ENCODE measurements around the gene MRPS7. TPM values are rescaled to one million over a fixed set of nuclear protein-coding genes. Genes with fewer than 3 reads are reported as not detected.

Gene MRPS7
- total and polyA plus RNA-seq, 2 of the 8 experiments (the other 6 are each of a cell fraction or from before 2014, with no cell fraction given): 63.4 to 79.4 TPM

DNA sequence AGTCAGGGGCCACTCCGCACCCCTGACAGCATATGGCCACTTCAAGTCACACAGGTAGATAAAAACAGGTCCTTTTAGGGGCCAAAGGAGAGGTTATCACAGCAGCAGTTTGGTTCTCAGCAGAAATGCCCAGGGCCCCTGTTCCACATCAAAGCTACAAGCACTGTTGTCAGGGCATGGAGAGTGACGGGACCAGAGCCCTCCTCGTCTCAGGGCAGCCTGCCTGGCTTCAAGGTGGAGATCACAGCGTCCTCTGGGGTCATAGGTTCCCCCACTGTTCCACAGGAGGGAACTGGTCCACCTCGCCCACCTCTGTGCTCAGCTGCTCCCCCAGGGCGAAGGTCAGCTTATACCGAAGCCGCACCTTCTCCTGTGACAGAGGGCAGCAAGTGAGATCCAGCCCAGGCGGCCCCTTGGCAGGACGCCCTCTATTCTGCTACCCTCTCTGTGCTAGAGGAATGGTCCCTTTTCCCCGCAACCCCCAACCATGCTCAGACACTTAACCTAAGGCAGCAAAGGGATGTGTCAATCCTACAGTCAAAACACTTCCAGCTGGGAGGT is 23.6 kb upstream of the MRPS7 start (continued):
- TF ChIP-seq RNF2 (IDR thresholded peaks at IDR 0.05; ENCODE audit: borderline replicate concordance, low read depth, low read length, missing control alignments, poor library complexity, severe bottlenecking) (no peak), POLR2A (IDR thresholded peaks at IDR 0.05; ENCODE audit: control extremely low read depth in 1 of 2, low read depth in 2 of 2, low read length in 2 of 2) (no peak), TEAD4 (IDR thresholded peaks at IDR 0.05; ENCODE audit: low read depth, low read length) (no peak)
